Stimulated activated CD4-positive, alpha-beta T cell treated with anti-CD3 and anti-CD28 coated beads, Interleukin-2, amount 100 ng/mL, for 4 hours (primary cell): ENCODE results near the gene SLC35G2.
"Not testable (repeated sequence)": the region's sequence is repeated elsewhere in the genome, so short reads cannot be mapped to it uniquely, and the experiment has no call there.

Source experiments
- DNase-seq: peaks from one replicate; pipeline ENCODE4 v3.0.0-alpha.2; 2020; ENCODE audit warnings: low read depth

SLC35G2 gene

GRCh38 chr3:136818769-136819391 lies at the start of gene SLC35G2:
TSS of gene SLC35G2 (plus strand) at chr3:136819126. CDS start at chr3:136854461, 35,335 bp downstream.
- no peak for DNase-seq

- no peak for DNase-seq
These were observed 46.2 kb upstream of the SLC35G2 start for GRCh38 chr3:136772709-136773108.

DNA sequence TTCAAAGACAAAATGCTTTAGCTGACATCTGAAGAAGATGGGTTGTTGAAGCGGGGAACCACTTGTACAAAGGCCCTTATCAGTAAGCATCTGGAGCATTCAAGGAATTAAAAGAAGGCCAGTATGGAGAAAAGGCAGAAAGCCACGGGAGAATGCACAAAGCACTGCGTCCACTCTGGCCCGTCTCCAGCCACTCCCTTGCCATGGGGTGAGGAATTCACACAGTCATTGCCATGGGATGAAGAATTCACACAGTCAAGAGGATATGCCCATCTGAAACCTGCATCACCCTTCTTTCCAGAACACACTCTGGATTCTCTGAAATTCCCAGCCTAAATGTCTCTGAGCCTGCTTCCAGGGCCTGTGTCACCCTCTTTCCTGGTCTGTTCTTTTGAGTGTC lies 40.1 kb upstream of the SLC35G2 start:
- DNase-seq: no peak

- no peak for DNase-seq
These were observed 38.2 kb upstream of the SLC35G2 start for GRCh38 chr3:136780741-136781140.

- DNase-seq: no peak
These were observed 35.2 kb upstream of the SLC35G2 start for GRCh38 chr3:136783708-136784191.

- DNase-seq: peak; percentile 1
These were observed 31.6 kb upstream of the SLC35G2 start for GRCh38 chr3:136787349-136787748.

GRCh38 chr3:136788154-136788553 lies 30.8 kb upstream of the SLC35G2 start:
- no peak for DNase-seq

- DNase-seq: no peak
These were observed 28.9 kb upstream of the SLC35G2 start for GRCh38 chr3:136789976-136790375.

DNA sequence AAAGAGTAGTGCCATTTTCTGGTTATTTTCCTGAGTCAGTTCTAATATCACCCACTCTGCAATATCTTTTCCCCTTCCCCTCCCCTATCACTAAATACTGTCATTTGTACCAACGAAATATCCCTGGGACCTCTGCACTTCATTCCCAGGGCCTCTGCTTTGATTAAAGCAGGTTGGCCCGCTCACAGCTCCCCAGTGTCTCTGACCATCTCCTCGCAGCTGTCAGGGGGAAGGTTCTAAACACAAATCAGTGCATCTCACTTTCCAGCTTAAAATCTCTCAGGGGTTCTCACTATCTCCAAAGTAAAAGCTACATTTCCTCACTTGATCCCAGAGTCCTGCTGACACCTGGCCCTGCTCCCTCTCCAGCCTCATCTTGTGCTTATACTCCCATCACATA lies 28.1 kb upstream of the SLC35G2 start:
- no peak for DNase-seq

GRCh38 chr3:136792556-136793330 lies 26.2 kb upstream of the SLC35G2 start:
- DNase-seq: no peak

DNA sequence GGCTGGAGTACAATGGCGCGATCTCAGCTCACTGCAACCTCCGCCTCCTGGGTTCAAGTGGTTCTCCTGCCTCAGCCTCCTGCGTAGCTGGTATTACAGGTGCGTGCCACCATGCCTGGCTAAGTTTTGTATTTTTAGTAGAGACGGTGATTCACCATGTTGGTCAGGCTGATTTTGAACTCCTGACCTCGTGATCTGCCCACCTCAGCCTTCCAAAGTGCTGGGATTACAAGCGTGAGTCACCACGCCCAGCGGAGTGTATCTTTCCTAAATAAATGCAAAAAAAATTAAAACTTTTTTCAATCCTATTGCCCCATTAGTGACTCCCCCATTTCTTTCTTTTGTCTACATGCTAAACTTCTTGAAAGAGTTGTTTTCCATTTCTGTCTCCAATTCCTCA lies 17.8 kb upstream of the SLC35G2 start:
- DNase-seq: not testable (repeated sequence)

DNA sequence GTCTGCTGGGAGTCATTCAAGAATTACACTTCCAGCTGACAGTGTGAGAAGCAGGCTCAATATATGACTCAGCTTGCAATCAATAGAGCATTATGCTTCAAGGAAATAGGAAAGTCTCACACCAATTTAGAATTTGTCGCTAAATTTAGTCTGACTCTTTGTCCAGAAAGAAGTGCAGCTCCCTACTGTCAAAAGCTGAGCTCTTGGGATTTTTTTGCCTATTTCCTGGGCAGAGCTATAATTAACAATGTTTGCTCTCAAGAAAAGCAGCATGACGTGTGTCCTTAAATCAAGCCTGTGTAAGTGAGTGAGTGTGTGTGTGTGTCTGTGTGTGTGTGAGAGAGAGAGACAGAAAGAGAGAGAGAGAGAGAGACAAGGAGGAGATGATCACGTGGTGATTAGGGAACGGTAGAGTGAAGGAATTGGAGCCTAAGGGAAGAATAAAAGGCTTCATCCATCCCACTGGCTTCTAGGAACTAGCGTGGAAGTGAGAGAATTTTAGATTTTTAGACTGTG lies 16.4 kb upstream of the SLC35G2 start:
- no peak for DNase-seq

DNA sequence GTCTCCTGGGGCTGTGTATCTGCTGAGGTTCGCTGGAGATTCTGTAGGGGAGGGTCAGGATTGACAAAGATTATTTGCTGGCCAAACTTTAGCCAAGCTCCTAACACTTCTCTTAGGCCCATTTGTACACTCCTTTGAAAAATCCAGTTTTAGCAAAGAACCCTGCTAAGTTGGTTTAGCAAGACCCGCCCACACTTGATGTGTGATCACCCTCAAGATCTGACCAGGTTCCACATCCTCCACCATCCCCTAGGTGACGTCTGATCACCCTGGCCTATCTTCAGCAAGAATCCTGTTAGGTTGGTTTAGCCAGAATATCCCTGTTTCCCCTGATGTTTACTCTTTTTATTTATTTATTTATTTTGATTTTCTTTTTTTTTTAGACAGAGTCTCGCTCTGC lies 14.8 kb upstream of the SLC35G2 start:
- DNase-seq: no peak

GRCh38 chr3:136804813-136805212 lies 14.1 kb upstream of the SLC35G2 start:
- no peak for DNase-seq

GRCh38 chr3:136805795-136806194 lies 13.1 kb upstream of the SLC35G2 start:
- DNase-seq: no peak

GRCh38 chr3:136811701-136812100 lies 7.2 kb upstream of the SLC35G2 start:
- no peak for DNase-seq

GRCh38 chr3:136817448-136817847 lies 1.5 kb upstream of the SLC35G2 start:
- DNase-seq: no peak

DNA sequence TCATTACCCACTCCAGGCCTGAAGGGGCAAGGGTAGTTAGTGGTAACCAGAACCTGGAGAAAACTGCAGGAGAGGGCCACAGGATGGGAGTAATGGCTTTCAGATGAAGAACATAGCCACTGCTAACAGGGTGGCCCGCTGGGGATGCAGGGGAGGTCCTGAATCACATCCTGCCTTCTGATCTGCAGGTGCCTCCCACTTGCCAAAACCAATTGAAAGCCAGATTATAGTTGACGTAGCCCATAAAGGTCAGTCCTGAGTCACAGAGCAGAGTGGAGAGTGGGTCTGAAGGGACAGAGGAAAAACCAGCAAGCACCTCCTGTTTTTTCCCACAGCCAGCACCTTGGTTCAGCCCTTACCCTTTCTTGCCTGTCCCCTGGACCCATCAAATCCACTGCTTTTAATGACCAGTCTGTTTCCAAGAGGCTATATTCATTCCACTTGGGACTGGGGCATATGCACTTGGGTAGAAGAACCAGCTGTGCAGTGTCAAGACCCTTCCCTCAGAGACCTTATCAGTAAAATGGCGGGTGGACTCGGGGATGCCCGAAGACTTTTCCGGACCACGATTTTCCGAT lies 646 bp upstream of the SLC35G2 start:
- peak; percentile 23 for DNase-seq

DNA sequence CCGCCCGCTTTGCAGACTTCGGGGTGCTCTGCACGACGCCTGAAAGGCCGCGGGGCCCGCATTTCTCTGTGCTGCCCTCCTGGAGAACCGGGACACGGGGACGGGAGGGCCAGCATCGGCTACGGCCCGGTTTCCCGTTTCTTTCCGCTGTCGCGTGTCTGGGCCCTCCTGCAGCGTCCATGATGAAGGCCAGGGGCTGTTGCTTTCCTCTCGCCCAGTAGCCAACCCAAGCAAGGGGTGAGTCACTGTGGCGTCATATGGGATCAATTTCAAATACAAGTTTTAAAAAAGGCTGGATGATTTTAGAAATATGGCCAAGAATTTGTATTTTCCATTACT lies 435 bp downstream of the SLC35G2 start:
- DNase-seq: no peak

DNA sequence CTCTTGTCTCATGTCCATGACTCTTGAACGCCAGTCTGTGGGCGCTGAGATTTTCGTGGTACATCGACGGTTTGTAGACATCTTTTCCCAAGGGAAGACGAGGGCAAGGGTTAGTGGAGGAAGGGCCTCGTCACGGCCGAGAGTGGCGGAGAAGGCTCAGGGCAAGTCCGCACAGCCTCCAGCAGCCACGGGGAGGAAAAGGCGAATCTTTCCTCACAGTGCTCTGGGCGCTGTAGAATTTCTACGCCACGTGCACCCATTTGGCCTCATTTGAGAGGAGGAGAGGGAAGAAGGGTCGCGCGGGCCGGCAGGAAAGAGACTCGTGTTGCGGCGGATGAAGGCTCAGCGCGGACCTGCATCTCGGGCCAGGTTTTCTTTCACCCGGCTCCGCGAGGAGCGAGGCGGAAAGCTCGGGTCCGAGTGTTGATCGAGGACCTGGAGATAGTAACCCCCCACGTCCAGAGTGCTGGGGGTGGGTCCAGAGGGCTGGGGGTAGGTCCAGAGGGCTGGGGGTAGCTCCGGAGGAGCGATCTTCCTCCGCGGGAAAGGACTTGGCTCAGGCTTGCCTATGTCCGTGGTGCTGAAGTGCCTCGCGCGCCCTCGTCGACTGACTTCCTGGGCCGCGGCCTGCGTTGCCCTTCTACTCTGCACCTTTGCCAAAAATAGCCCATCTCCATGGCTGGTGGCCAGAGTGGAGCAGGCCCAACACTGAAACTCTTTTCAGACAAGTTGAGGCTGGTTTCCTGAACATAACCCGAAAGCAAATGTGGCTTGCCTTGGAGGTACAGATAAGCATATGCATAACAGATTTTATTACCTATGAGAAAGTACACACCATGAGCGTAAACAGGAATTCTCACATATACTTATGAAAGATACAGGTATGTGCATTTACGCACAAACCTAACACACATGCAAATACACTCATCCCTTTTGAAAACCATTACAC lies 1.1 kb downstream of the SLC35G2 start:
- DNase-seq: no peak

GRCh38 chr3:136831461-136831860 lies 12.5 kb downstream of the SLC35G2 start:
- DNase-seq: no peak
